Measurements from ENCODE around the gene FMNL2. TPM values are rescaled to one million over a fixed set of nuclear protein-coding genes. Genes with fewer than 3 reads are reported as not detected.
A peak's percentile ranks its signal among the peaks of the same experiment; 100 is the strongest.

Gene FMNL2
- total and polyA plus RNA-seq, 2 of the 4 experiments (the other 2 are of a cell fraction), result 10.9 to 11.4 TPM

DNA sequence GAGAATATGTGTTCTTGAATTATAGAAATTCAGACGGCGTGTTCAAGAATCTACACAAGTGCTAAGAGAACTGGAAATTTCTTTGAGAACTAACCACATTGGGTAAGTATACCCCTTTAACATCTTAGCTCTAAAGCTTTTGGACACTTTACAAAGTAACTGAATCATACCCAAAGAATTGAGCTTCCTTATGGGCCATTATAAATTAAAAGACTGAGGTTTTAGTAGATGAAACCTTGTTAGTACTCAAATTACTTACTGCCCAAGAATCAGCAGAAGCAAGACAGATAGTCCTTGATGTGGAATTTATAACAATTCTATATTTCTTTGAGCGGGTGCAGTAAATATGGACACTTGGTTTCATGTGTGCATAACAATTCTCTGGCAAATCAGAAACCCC is 214.0 kb downstream of the FMNL2 start (continued):
- no peak for TF ChIP-seq RFX5 (IDR thresholded peaks at IDR 0.05; ENCODE audit: low read depth, low read length)
- TF ChIP-seq, protein P1, sequence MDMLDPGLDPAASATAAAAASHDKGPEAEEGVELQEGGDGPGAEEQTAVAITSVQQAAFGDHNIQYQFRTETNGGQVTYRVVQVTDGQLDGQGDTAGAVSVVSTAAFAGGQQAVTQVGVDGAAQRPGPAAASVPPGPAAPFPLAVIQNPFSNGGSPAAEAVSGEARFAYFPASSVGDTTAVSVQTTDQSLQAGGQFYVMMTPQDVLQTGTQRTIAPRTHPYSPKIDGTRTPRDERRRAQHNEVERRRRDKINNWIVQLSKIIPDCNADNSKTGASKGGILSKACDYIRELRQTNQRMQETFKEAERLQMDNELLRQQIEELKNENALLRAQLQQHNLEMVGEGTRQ (IDR thresholded peaks at IDR 0.05; ENCODE audit: low read depth, low read length), result no peak
- TF ChIP-seq SMC3 (IDR thresholded peaks at IDR 0.05; ENCODE audit: low read depth, low read length), result no peak
- no peak for TF ChIP-seq MAZ (IDR thresholded peaks at IDR 0.05; ENCODE audit: borderline replicate concordance, low read depth, low read length)

DNA sequence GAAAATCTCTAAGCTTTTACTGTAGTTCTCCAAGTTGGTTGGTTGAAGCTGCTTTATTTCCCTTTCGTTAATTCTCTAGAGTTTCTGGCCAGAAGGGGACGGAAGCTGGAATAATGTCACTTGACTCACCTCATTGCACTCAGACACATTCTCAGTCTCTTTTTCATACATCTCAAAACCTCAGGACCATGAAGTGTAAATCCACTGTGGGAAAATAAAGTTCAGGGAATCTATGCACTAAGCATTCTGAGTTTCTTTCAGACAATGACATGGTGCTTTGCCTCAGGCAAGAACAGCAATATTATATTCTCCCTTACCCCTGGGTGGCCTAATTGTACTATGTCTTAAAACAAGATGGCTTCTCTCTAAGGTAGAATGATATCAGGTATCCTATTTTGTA is 214.4 kb downstream of the FMNL2 start:
- intact Hi-C loops (cut with micrococcal nuclease) (no loop called here), in situ Hi-C loops (cut with MboI; ENCODE audit: low sequenced_read_pairs) (no loop called here), dilution Hi-C loops (cut with HindIII; ENCODE audit: low sequenced_read_pairs, unreplicated experiment) (no loop called here)
- peak overlapping the region; percentile 49; the same call in 1 of the 2 replicates for H4K5ac ChIP-seq (ENCODE audit: low read depth, low read length)
- DNase-seq, result peak; percentile 33
- ChIA-PET CTCF (interaction anchor here (1.0 kb wide), 1 partner anchor 128 kb away, joined by 3 read pairs; no protein-coding TSS in a partner anchor), POLR2A (ENCODE audit: unreplicated experiment) (no interaction called here)
- H3K79me1 ChIP-seq (ENCODE audit: low read depth in 1 of 2, low read length in 2 of 2), result peaks cover 5 to 9% of the 10 kb centered on the region in 2 experiments; a peak in 3 of 4 replicates
- peak; percentile 36 for ATAC-seq (ENCODE audit: low read depth)
- H3K18ac ChIP-seq (ENCODE audit: low read depth, low read length), result peak overlapping the region; percentile 27; the same call in 1 of the 2 replicates
- no peak overlapping the region for H3K4me3 ChIP-seq (ENCODE audit: insufficient read depth, low read depth, low read length)
- no TSS peak for BruUV-seq (replicated peaks)
- H3K56ac ChIP-seq (ENCODE audit: extremely low read depth, insufficient read depth, low read length), result no peak overlapping the region
- H3K23ac ChIP-seq (ENCODE audit: low read depth, low read length), result no peak overlapping the region
- WGBS, 2 experiments (ENCODE audit: extremely low coverage in 2 of 2, insufficient read length in 1 of 2), result no CpG with 5 or more reads among the region's 2 CpGs
- no peak overlapping the region for H2AK5ac ChIP-seq (ENCODE audit: low read depth, low read length)
- H3K9me1 ChIP-seq (ENCODE audit: insufficient read depth, low read length), result peaks cover 10% of the 10 kb centered on the region; the same call in 1 of the 2 replicates
- no peak overlapping the region for H2BK15ac ChIP-seq (ENCODE audit: low read depth, low read length)
- H3K14ac ChIP-seq (replicated peaks; ENCODE audit: low read depth, low read length), result no peak overlapping the region; the same call in 1 of the 2 replicates
- H2BK120ac ChIP-seq (ENCODE audit: low read depth, low read length), result no peak overlapping the region
- peak overlapping the region; percentile 56 for H2BK5ac ChIP-seq (ENCODE audit: low read depth, low read length, poor library complexity, severe bottlenecking)
- H3K9me3 ChIP-seq (ENCODE audit: control insufficient read depth, insufficient read depth, low read length), result no peaks in the 10 kb centered on the region
- H3K4me1 ChIP-seq (ENCODE audit: control insufficient read depth, insufficient read depth, low read length), result peaks cover 12% of the 10 kb centered on the region
- peak overlapping the region; percentile 33; the same call in 1 of the 2 replicates for H3K4ac ChIP-seq (ENCODE audit: low read depth, low read length)
- H3K27ac ChIP-seq (ENCODE audit: insufficient read depth, low read length), result no peak overlapping the region
- H3K4me2 ChIP-seq (ENCODE audit: low read depth, low read length), result peak overlapping the region; percentile 36; the same call in 1 of the 2 replicates
- no peak overlapping the region for H2AFZ ChIP-seq (replicated peaks; ENCODE audit: low read length, poor library complexity)
- no peak overlapping the region for H4K8ac ChIP-seq (ENCODE audit: low read depth in 2 of 2, low read length in 2 of 2)
- TF ChIP-seq, protein P1 (IDR thresholded peaks at IDR 0.05; ENCODE audit: low read depth, low read length), result no peak
- TF ChIP-seq RAD21 (IDR thresholded peaks at IDR 0.05; ENCODE audit: low read length), result no peak
- TF ChIP-seq MAFK (IDR thresholded peaks at IDR 0.05; ENCODE audit: low read depth, low read length), result no peak
- no peak for TF ChIP-seq NFE2L2 (IDR thresholded peaks at IDR 0.05; ENCODE audit: low read depth, low read length)
- TF ChIP-seq RFX5 (IDR thresholded peaks at IDR 0.05; ENCODE audit: low read depth, low read length), result no peak
- no peak for TF ChIP-seq RCOR1 (IDR thresholded peaks at IDR 0.05; ENCODE audit: insufficient replicate concordance, low read length)
- no peak for TF ChIP-seq MAZ (IDR thresholded peaks at IDR 0.05; ENCODE audit: borderline replicate concordance, low read depth, low read length)
- no peaks in the 10 kb centered on the region for H3K27me3 ChIP-seq (ENCODE audit: control insufficient read depth, insufficient read depth, low read length)
- H4K91ac ChIP-seq (ENCODE audit: insufficient read depth, low read depth, low read length), result 0 out of 2 replicates have a peak overlapping the region, but pooled peaks have one; percentile 4
- H3K36me3 ChIP-seq (ENCODE audit: control insufficient read depth, insufficient read depth, low read length), result no peaks in the 10 kb centered on the region
- no peaks in the 10 kb centered on the region for H4K20me1 ChIP-seq (ENCODE audit: insufficient read depth, low read length)
- no peak overlapping the region for H2AK9ac ChIP-seq (replicated peaks; ENCODE audit: low read depth, low read length, poor library complexity)
- no peak overlapping the region for H3K9ac ChIP-seq (ENCODE audit: low read depth, low read length)
- no peak overlapping the region for H2BK20ac ChIP-seq (ENCODE audit: low read depth, low read length)

Data from IMR-90 (cell line).